ENCODE results near the gene SLC12A7.

Gene SLC12A7

DNA sequence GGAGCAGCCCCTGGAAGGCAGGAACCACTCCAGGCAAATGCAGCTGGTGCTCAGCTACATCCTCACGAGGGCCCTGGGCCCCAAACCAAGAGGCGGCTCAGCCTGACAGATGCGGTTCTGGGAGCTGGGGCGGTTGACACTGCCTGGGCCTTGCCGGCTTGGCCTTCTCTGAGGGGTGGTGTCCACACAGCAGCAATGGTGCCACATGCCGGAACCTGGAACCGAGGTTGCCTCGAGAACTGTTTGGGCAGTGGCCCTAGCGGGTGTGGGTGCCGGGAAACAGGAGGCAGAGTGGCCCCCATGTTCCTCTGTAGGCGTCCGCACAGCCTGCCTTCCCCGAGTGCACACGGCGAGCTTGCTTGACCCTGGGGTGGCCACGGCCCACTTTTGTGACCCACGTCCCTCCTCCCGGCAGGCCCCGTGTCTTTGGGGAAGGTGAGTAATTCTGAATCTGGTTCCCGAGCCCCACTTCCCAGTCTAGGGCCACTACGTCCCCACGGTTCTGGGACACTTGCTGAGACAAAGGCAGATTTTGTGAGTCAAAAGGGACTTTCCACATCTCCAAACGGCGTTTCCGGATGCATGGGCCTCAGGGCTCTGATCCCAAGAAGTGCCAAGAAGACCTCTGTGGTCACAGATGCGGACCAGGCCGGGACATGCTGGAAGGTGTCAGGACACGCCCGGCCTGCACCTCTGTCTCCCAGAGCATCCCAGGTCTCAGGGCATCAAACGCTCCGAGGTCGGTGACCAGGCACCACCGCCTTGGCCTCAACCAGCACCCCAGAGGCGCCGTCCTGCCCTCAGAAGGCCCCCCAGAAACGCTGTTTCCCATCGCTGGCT, 27.7 kb upstream of the SLC12A7 start:
- H3K27me3 ChIP-seq (ENCODE audit: insufficient read depth, low read length, poor library complexity, severe bottlenecking): no peaks in the 10 kb centered on the region
- no peak overlapping the region for H2AFZ ChIP-seq (ENCODE audit: low read length)
- no peaks in the 10 kb centered on the region for H3K9me3 ChIP-seq (ENCODE audit: insufficient read depth, low read depth, low read length)
- H3K36me3 ChIP-seq (ENCODE audit: insufficient read depth, low read length): no peaks in the 10 kb centered on the region
- H3K4me2 ChIP-seq (ENCODE audit: low read depth, low read length, poor library complexity, severe bottlenecking): no peak overlapping the region
- no peak for TF ChIP-seq EZH2phosphoT487 (IDR thresholded peaks at IDR 0.05; ENCODE audit: borderline replicate concordance)
- no peak for TF ChIP-seq CTCF (conservative IDR thresholded peaks at IDR 0.05; ENCODE audit: low read length)
- H3K4me3 ChIP-seq (ENCODE audit: low read length, poor library complexity, severe bottlenecking): no peak overlapping the region
- H3K9ac ChIP-seq (ENCODE audit: low read depth, low read length, poor library complexity, severe bottlenecking): no peak overlapping the region
- H4K20me1 ChIP-seq (ENCODE audit: insufficient read depth, low read length, poor library complexity, severe bottlenecking): no peaks in the 10 kb centered on the region
- H3K79me2 ChIP-seq (ENCODE audit: insufficient read depth, low read length): no peaks in the 10 kb centered on the region
- H3F3A ChIP-seq (ENCODE audit: low read depth): no peaks in the 10 kb centered on the region
- H3K4me1 ChIP-seq (ENCODE audit: insufficient read depth, low read length, poor library complexity, severe bottlenecking): peaks cover 14% of the 10 kb centered on the region
- H3K9me2 ChIP-seq (replicated peaks; ENCODE audit: low read depth, low read length): no peaks in the 10 kb centered on the region

- no peaks in the 10 kb centered on the region for H3K79me2 ChIP-seq (ENCODE audit: insufficient read depth, low read length)
- H3K27me3 ChIP-seq (ENCODE audit: insufficient read depth, low read length, poor library complexity, severe bottlenecking): no peaks in the 10 kb centered on the region
- no peaks in the 10 kb centered on the region for H4K20me1 ChIP-seq (ENCODE audit: insufficient read depth, low read length, poor library complexity, severe bottlenecking)
- H2AFZ ChIP-seq (ENCODE audit: low read length): no peak overlapping the region
- no peak overlapping the region for H3K4me3 ChIP-seq (ENCODE audit: low read length, poor library complexity, severe bottlenecking)
- no peak overlapping the region for H3K9ac ChIP-seq (ENCODE audit: low read depth, low read length, poor library complexity, severe bottlenecking)
- H3K9me2 ChIP-seq (replicated peaks; ENCODE audit: low read depth, low read length): no peaks in the 10 kb centered on the region
- no peak overlapping the region for H3K4me2 ChIP-seq (ENCODE audit: low read depth, low read length, poor library complexity, severe bottlenecking)
- no peak for TF ChIP-seq EZH2phosphoT487 (IDR thresholded peaks at IDR 0.05; ENCODE audit: borderline replicate concordance)
- TF ChIP-seq CTCF (conservative IDR thresholded peaks at IDR 0.05; ENCODE audit: low read length): no peak
- no peaks in the 10 kb centered on the region for H3K36me3 ChIP-seq (ENCODE audit: insufficient read depth, low read length)
- H3K9me3 ChIP-seq (ENCODE audit: insufficient read depth, low read depth, low read length): no peaks in the 10 kb centered on the region
- no peaks in the 10 kb centered on the region for H3F3A ChIP-seq (ENCODE audit: low read depth)
- H3K4me1 ChIP-seq (ENCODE audit: insufficient read depth, low read length, poor library complexity, severe bottlenecking): peaks cover 14% of the 10 kb centered on the region
Observed at GRCh38 chr5:1138445-1139245, 26.8 kb upstream of the SLC12A7 start.

- H3K9me2 ChIP-seq (replicated peaks; ENCODE audit: low read depth, low read length): no peaks in the 10 kb centered on the region
- H2AFZ ChIP-seq (ENCODE audit: low read length): no peak overlapping the region
- no peak overlapping the region for H3K9ac ChIP-seq (ENCODE audit: low read depth, low read length, poor library complexity, severe bottlenecking)
- H3K4me3 ChIP-seq (ENCODE audit: low read length, poor library complexity, severe bottlenecking): no peak overlapping the region
- TF ChIP-seq EZH2phosphoT487 (IDR thresholded peaks at IDR 0.05; ENCODE audit: borderline replicate concordance) (no peak), CTCF (conservative IDR thresholded peaks at IDR 0.05; ENCODE audit: low read length) (no peak)
- H3K4me2 ChIP-seq (ENCODE audit: low read depth, low read length, poor library complexity, severe bottlenecking): no peak overlapping the region
- no peaks in the 10 kb centered on the region for H3F3A ChIP-seq (ENCODE audit: low read depth)
- peaks cover 13% of the 10 kb centered on the region for H3K4me1 ChIP-seq (ENCODE audit: insufficient read depth, low read length, poor library complexity, severe bottlenecking)
- no peaks in the 10 kb centered on the region for H3K79me2 ChIP-seq (ENCODE audit: insufficient read depth, low read length)
- H4K20me1 ChIP-seq (ENCODE audit: insufficient read depth, low read length, poor library complexity, severe bottlenecking): no peaks in the 10 kb centered on the region
- H3K27me3 ChIP-seq (ENCODE audit: insufficient read depth, low read length, poor library complexity, severe bottlenecking): no peaks in the 10 kb centered on the region
- H3K9me3 ChIP-seq (ENCODE audit: insufficient read depth, low read depth, low read length): no peaks in the 10 kb centered on the region
- H3K36me3 ChIP-seq (ENCODE audit: insufficient read depth, low read length): no peaks in the 10 kb centered on the region
Observed at GRCh38 chr5:1137567-1138444, 25.9 kb upstream of the SLC12A7 start.

Data from Loucy (cell line).